Uterus (tissue), 2 donors: ENCODE results near the gene PPP3CA.

ENCODE experiments used
- POLR2A ChIP-seq, 2 donors: fragments of 450-650 bp; IDR thresholded peaks; one replicate each; pipeline ENCODE4 v1.6.1; 2016; ENCODE audit warnings: antibody characterized with exemption in 2 of 2, mild to moderate bottlenecking in 1 of 2, moderate library complexity in 1 of 2
- TF ChIP-seq, protein P1 (sequence below), 4 experiments: fragments of 200-600 bp in 2 of 4; fragments of 450-650 bp in 2 of 4; sonication (generic) in 2 of 4; IDR thresholded peaks; one replicate each; pipeline ENCODE4 v1.5.1; 2016 to 2019; ENCODE audit warnings: antibody characterized with exemption in 4 of 4, mild to moderate bottlenecking in 2 of 4, moderate library complexity in 1 of 4

GRCh38 chr4:101309925-101310324 is 37.4 kb downstream of the PPP3CA start:
- TF ChIP-seq, protein P1, sequence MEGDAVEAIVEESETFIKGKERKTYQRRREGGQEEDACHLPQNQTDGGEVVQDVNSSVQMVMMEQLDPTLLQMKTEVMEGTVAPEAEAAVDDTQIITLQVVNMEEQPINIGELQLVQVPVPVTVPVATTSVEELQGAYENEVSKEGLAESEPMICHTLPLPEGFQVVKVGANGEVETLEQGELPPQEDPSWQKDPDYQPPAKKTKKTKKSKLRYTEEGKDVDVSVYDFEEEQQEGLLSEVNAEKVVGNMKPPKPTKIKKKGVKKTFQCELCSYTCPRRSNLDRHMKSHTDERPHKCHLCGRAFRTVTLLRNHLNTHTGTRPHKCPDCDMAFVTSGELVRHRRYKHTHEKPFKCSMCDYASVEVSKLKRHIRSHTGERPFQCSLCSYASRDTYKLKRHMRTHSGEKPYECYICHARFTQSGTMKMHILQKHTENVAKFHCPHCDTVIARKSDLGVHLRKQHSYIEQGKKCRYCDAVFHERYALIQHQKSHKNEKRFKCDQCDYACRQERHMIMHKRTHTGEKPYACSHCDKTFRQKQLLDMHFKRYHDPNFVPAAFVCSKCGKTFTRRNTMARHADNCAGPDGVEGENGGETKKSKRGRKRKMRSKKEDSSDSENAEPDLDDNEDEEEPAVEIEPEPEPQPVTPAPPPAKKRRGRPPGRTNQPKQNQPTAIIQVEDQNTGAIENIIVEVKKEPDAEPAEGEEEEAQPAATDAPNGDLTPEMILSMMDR (IDR thresholded peaks at IDR 0.05), result no peak
- no peak for TF ChIP-seq POLR2A (IDR thresholded peaks at IDR 0.05)
